Activated CD8-positive, alpha-beta memory T cell treated with anti-CD3 and anti-CD28 coated beads, Interleukin-2, amount 50 U/mL, for 48 hours (primary cell): ENCODE results near the gene RFT1.
A peak's percentile ranks its signal among the peaks of the same experiment; 100 is the strongest.
"Not testable (repeated sequence)": the region's sequence is repeated elsewhere in the genome, so short reads cannot be mapped to it uniquely, and the experiment has no call there.

ENCODE experiments used
- DNase-seq: peaks from one replicate; pipeline ENCODE4 v3.0.0-alpha.2; 2020

The RFT1 gene

GRCh38 chr3:53065841-53066480, 64.3 kb downstream of the RFT1 start:
- DNase-seq = peak; percentile 37

- DNase-seq = no peak
These were observed 67.3 kb downstream of the RFT1 start for GRCh38 chr3:53062905-53063304.

- no peak for DNase-seq
These were observed 73.8 kb downstream of the RFT1 start for GRCh38 chr3:53056442-53056841.

GRCh38 chr3:53054233-53054632, 76.0 kb downstream of the RFT1 start:
- DNase-seq = not testable (repeated sequence)

GRCh38 chr3:53051929-53052328, 78.3 kb downstream of the RFT1 start:
- DNase-seq = no peak

- DNase-seq = no peak
These were observed 80.2 kb downstream of the RFT1 start for GRCh38 chr3:53049987-53050386.

- DNase-seq = peak; percentile 82
These were observed 83.8 kb downstream of the RFT1 start for GRCh38 chr3:53046171-53047170.

GRCh38 chr3:53045518-53046170, 84.6 kb downstream of the RFT1 start, which contains the start of gene SFMBT1:
Gene SFMBT1 (minus strand): TSS chr3:53046073. CDS start chr3:52969128, 76,945 bp downstream.
- peak; percentile 87 for DNase-seq

- DNase-seq = peak; percentile 75
These were observed 85.3 kb downstream of the RFT1 start for GRCh38 chr3:53044711-53045517.

GRCh38 chr3:53044371-53044710, 85.9 kb downstream of the RFT1 start:
- no peak for DNase-seq

GRCh38 chr3:53043738-53044137, 86.5 kb downstream of the RFT1 start:
- no peak for DNase-seq

GRCh38 chr3:53042651-53043050, 87.6 kb downstream of the RFT1 start:
- DNase-seq = no peak

- no peak for DNase-seq
These were observed 89.8 kb downstream of the RFT1 start for GRCh38 chr3:53040351-53040820.

- DNase-seq = no peak
These were observed 90.9 kb downstream of the RFT1 start for GRCh38 chr3:53039376-53039752.

GRCh38 chr3:53038679-53039375, 91.4 kb downstream of the RFT1 start:
- DNase-seq = no peak
